ENCODE data around the gene TXNDC17. TPM values are rescaled to one million over a fixed set of nuclear protein-coding genes. Genes with fewer than 3 reads are reported as not detected.

Gene TXNDC17
- total and polyA plus RNA-seq, 2 of the 13 experiments (the other 11 are each of a cell fraction or from before 2014, with no cell fraction given) = 188 to 266 TPM

DNA sequence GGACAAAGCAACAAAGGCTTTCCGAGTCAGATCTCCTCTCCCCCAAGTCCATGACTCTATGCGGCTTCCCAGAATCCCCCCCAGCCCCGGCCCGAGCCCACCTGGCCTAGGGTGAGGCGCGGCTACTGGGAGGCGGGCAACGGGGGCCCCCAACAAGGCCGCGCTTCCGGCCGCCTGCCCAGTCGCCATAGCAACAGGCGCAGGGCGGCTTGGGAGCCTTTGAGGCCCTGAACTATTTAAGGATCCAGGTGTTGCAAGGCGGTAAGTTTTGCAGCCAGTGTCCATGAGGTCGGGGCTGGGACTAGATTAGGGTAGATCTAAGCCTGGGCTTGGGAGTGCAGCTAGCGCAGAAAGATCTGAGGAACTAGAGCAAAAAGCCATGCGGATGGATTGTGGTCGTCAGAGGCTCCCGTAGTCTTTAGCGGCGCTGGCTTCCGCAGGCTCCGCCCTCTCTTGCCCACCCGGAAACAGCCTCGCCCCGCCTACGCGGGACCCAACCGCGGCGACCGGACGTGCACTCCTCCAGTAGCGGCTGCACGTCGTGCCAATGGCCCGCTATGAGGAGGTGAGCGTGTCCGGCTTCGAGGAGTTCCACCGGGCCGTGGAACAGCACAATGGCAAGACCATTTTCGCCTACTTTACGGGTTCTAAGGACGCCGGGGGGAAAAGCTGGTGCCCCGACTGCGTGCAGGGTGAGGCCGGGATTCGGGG lies at the start of gene TXNDC17, which contains the start of gene KIAA0753 (continued):
- TF ChIP-seq, protein P1, sequence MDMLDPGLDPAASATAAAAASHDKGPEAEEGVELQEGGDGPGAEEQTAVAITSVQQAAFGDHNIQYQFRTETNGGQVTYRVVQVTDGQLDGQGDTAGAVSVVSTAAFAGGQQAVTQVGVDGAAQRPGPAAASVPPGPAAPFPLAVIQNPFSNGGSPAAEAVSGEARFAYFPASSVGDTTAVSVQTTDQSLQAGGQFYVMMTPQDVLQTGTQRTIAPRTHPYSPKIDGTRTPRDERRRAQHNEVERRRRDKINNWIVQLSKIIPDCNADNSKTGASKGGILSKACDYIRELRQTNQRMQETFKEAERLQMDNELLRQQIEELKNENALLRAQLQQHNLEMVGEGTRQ (IDR thresholded peaks at IDR 0.05; ENCODE audit: low read depth, low read length) = no peak
- TF ChIP-seq, protein P1 (CRISPR knock-in tag; IDR thresholded peaks at IDR 0.05; ENCODE audit: borderline replicate concordance) = no peak; the same call in 1 of the 2 replicates
- no peak for TF ChIP-seq MBNL3 (CRISPR knock-in tag; conservative IDR thresholded peaks at IDR 0.05)
- TF ChIP-seq ZMYM3 (CRISPR knock-in tag; IDR thresholded peaks at IDR 0.05) = no peak
- TF ChIP-seq, protein P2, sequence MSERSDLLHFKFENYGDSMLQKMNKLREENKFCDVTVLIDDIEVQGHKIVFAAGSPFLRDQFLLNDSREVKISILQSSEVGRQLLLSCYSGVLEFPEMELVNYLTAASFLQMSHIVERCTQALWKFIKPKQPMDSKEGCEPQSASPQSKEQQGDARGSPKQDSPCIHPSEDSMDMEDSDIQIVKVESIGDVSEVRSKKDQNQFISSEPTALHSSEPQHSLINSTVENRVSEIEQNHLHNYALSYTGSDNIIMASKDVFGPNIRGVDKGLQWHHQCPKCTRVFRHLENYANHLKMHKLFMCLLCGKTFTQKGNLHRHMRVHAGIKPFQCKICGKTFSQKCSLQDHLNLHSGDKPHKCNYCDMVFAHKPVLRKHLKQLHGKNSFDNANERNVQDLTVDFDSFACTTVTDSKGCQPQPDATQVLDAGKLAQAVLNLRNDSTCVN (CRISPR knock-in tag; IDR thresholded peaks at IDR 0.05; ENCODE audit: borderline replicate concordance) = 0 out of 2 replicates have a peak, but pooled peaks have one; percentile 23
- TF ChIP-seq MEIS2 (CRISPR knock-in tag; IDR thresholded peaks at IDR 0.05) = no peak
- TF ChIP-seq, protein P3, sequence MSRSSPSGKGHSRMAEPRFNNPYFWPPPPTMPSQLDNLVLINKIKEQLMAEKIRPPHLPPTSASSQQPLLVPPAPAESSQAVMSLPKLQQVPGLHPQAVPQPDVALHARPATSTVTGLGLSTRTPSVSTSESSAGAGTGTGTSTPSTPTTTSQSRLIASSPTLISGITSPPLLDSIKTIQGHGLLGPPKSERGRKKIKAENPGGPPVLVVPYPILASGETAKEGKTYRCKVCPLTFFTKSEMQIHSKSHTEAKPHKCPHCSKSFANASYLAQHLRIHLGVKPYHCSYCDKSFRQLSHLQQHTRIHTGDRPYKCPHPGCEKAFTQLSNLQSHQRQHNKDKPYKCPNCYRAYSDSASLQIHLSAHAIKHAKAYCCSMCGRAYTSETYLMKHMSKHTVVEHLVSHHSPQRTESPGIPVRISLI (CRISPR knock-in tag; IDR thresholded peaks at IDR 0.05; ENCODE audit: borderline replicate concordance) = peak; percentile 28; the same call in 1 of the 2 replicates
- TF ChIP-seq, protein P4, sequence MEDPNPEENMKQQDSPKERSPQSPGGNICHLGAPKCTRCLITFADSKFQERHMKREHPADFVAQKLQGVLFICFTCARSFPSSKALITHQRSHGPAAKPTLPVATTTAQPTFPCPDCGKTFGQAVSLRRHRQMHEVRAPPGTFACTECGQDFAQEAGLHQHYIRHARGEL (CRISPR knock-in tag; IDR thresholded peaks at IDR 0.05) = no peak
- TF ChIP-seq ZNF652 (CRISPR knock-in tag; IDR thresholded peaks at IDR 0.05; ENCODE audit: borderline replicate concordance, low read depth) = peak; percentile 70; the same call in 1 of the 2 replicates
- peak; percentile 95 for TF ChIP-seq TAF1 (CRISPR knock-in tag; IDR thresholded peaks at IDR 0.05)
- TF ChIP-seq ZNF713 (CRISPR knock-in tag; IDR thresholded peaks at IDR 0.05) = no peak
- TF ChIP-seq PAX8 (CRISPR knock-in tag; IDR thresholded peaks at IDR 0.05; ENCODE audit: borderline replicate concordance) = no peak
- TF ChIP-seq ZNF44 (CRISPR knock-in tag; IDR thresholded peaks at IDR 0.05) = peak; percentile 98
- peak; percentile 53; the same call in 1 of the 2 replicates for TF ChIP-seq ZBTB7A (CRISPR knock-in tag; IDR thresholded peaks at IDR 0.05)
- TF ChIP-seq ZNF775 (CRISPR knock-in tag; IDR thresholded peaks at IDR 0.05; ENCODE audit: borderline replicate concordance) = no peak
- TF ChIP-seq ZNF30 (CRISPR knock-in tag; IDR thresholded peaks at IDR 0.05) = no peak
- peak; percentile 42; the same call in 1 of the 2 replicates for TF ChIP-seq ZNF12 (CRISPR knock-in tag; IDR thresholded peaks at IDR 0.05)
- no peak for TF ChIP-seq SUZ12 (IDR thresholded peaks at IDR 0.05; ENCODE audit: low read depth, low read length)
- TF ChIP-seq HDAC2 (CRISPR knock-in tag; IDR thresholded peaks at IDR 0.05) = peak; percentile 73
- TF ChIP-seq, protein P5, sequence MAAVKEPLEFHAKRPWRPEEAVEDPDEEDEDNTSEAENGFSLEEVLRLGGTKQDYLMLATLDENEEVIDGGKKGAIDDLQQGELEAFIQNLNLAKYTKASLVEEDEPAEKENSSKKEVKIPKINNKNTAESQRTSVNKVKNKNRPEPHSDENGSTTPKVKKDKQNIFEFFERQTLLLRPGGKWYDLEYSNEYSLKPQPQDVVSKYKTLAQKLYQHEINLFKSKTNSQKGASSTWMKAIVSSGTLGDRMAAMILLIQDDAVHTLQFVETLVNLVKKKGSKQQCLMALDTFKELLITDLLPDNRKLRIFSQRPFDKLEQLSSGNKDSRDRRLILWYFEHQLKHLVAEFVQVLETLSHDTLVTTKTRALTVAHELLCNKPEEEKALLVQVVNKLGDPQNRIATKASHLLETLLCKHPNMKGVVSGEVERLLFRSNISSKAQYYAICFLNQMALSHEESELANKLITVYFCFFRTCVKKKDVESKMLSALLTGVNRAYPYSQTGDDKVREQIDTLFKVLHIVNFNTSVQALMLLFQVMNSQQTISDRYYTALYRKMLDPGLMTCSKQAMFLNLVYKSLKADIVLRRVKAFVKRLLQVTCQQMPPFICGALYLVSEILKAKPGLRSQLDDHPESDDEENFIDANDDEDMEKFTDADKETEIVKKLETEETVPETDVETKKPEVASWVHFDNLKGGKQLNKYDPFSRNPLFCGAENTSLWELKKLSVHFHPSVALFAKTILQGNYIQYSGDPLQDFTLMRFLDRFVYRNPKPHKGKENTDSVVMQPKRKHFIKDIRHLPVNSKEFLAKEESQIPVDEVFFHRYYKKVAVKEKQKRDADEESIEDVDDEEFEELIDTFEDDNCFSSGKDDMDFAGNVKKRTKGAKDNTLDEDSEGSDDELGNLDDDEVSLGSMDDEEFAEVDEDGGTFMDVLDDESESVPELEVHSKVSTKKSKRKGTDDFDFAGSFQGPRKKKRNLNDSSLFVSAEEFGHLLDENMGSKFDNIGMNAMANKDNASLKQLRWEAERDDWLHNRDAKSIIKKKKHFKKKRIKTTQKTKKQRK (IDR thresholded peaks at IDR 0.05; ENCODE audit: low read length) = no peak
- TF ChIP-seq SP1 (IDR thresholded peaks at IDR 0.05) = no peak
- TF ChIP-seq SP1 (CRISPR knock-in tag; IDR thresholded peaks at IDR 0.05) = no peak; the same call in 1 of the 2 replicates
- peak; percentile 87 for TF ChIP-seq ASH2L (IDR thresholded peaks at IDR 0.05; ENCODE audit: insufficient read length, low read depth, low read length)

Data from HepG2 (cell line).